ENCODE data around the gene ASB16.
A peak's percentile ranks its signal among the peaks of the same experiment; 100 is the strongest.

ASB16 gene

DNA sequence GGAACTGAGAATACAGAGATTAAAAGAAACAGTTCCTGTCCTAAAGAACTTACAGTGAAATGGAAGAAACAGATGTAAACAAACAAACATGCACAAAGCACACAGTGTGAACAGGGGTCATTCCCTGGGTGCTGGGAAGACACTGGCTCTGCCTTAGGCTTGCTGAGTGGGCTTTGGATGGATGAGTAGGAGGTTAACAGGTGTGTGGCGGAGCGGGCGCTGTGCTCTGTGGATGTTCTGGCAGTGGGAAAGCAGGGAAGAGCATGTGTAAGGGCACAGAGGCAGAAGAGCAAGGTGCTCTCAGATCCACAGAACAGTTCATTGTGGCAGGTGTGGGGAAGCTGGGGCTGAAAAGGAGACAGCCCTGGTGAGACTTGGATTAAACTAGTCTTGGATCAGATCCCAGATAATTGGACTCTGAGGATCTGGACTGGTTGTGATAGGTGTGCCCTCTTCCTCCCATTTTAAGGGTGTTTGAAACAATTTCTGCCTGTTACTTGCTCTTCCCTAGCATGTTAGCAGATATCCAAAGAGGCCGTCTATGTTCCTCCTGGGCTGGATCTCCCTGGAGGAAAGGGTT lies 20.7 kb upstream of the ASB16 start:
- POLR2A ChIA-PET (ENCODE audit: low non-redundant PET), result no interaction called here
- CTCF ChIA-PET, result interaction anchor here (0.6 to 1.4 kb wide), 6 partner anchors 12 to 224 kb away, joined by 3 to 7 read pairs (median 4); no protein-coding TSS in a partner anchor
- TF ChIP-seq CTCF (conservative IDR thresholded peaks at IDR 0.05; ENCODE audit: low read depth), result no peak
- DNase-seq (ENCODE audit: low spot score), result no peak
- peak overlapping the region; percentile 45 for H3K27ac ChIP-seq

DNA sequence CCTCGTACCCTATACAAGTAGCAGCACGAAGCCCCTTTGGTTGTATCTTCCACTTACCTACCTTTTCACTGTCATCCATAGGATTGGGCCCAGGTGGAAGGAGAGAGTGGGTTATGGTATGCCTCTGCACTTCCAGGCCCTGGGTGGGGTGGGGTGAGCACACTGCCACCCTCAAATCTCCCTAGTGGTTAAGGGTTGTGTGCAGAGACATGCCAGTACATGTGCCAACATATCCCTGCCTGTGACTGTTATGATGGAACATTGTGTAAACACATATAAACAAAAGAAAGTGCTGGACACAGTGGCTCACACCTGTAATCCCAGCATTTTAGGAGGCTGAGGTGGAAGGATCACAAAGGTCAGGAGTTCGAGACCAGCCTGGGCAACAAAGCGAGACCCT lies 17.6 kb upstream of the ASB16 start:
- ChIA-PET CTCF (interaction anchor here (0.6 kb wide), 1 partner anchor 29 kb away, joined by 3 read pairs; the partner anchor contains the start of gene HDAC5), POLR2A (ENCODE audit: low non-redundant PET) (no interaction called here)
- DNase-seq (ENCODE audit: low spot score), result peak; percentile 53
- H3K27ac ChIP-seq, result peak overlapping the region; percentile 64
- no peak for TF ChIP-seq CTCF (conservative IDR thresholded peaks at IDR 0.05; ENCODE audit: low read depth)

- no peak for DNase-seq (ENCODE audit: low spot score)
- TF ChIP-seq CTCF (conservative IDR thresholded peaks at IDR 0.05; ENCODE audit: low read depth), result no peak
- ChIA-PET CTCF (interaction anchor here (0.7 kb wide), 1 partner anchor 522 kb away, joined by 3 read pairs; no protein-coding TSS in a partner anchor), POLR2A (ENCODE audit: low non-redundant PET) (no interaction called here)
- peak overlapping the region; percentile 9; the same call in 1 of the 2 replicates for H3K27ac ChIP-seq
Observed at GRCh38 chr17:44155488-44155887, 15.0 kb upstream of the ASB16 start.

DNA sequence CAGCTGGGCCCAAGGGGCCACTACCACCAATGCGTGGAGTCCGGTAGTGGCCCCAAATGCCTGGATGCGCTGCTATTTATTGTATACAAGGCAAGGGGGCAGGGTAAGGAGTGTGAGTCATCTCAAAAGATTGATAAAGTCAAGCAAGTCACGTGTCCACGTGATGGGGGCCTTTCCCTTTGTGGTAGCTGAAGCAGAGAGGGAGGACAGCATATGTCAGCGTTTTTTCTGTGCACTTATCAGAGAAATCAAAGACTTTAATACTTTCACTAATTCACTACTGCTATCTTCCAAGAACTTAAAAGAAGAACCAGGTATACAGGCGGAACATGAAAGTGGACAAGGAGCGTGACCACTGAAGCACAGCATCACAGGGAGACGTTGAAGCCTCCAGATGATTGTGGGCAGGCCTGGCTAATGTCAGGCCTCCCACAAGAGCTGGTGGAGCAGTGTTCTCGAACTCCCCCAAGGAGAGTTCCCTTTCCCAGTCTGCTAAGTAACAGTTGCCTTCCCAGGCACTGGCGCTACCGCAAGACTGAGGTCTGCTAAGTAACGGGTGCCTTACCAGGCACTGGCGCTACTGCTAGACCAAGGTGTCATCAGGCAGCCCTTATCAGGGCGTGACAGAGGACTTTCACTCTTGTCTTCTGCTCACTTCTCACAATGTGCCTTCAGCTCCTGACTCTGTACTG lies 10.8 kb upstream of the ASB16 start:
- no peak for DNase-seq (ENCODE audit: low spot score)
- CTCF ChIA-PET, result interaction anchor here (0.6 kb wide), 1 partner anchor 186 kb away, joined by 3 read pairs; no protein-coding TSS in a partner anchor
- POLR2A ChIA-PET (ENCODE audit: low non-redundant PET), result no interaction called here
- H3K27ac ChIP-seq, result no peak overlapping the region
- TF ChIP-seq CTCF (conservative IDR thresholded peaks at IDR 0.05; ENCODE audit: low read depth), result no peak

DNA sequence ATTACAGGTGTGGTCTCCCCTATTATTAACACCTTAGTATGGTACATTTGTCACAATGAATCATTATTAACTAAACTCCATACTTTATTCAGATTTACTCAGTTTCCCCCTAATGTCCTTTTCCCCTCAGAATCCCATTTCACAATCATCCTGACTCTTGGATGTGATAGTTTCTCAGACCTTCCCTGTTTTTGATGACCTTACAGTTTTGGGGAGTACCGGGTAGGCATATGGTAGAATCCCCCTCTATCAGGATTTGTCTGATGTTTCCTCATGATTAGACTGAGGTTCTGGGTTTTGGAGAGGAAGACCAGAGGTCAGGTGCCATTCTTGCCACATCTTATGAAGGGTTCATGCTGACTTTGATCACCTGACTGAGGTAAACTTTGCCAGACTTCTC lies 6.0 kb upstream of the ASB16 start:
- CTCF ChIA-PET, result interaction anchor here (0.7 kb wide), 1 partner anchor 53 kb away, joined by 3 read pairs; no protein-coding TSS in a partner anchor
- no peak for DNase-seq (ENCODE audit: low spot score)
- POLR2A ChIA-PET (ENCODE audit: low non-redundant PET), result no interaction called here
- TF ChIP-seq CTCF (conservative IDR thresholded peaks at IDR 0.05; ENCODE audit: low read depth), result no peak
- no peak overlapping the region for H3K27ac ChIP-seq

DNA sequence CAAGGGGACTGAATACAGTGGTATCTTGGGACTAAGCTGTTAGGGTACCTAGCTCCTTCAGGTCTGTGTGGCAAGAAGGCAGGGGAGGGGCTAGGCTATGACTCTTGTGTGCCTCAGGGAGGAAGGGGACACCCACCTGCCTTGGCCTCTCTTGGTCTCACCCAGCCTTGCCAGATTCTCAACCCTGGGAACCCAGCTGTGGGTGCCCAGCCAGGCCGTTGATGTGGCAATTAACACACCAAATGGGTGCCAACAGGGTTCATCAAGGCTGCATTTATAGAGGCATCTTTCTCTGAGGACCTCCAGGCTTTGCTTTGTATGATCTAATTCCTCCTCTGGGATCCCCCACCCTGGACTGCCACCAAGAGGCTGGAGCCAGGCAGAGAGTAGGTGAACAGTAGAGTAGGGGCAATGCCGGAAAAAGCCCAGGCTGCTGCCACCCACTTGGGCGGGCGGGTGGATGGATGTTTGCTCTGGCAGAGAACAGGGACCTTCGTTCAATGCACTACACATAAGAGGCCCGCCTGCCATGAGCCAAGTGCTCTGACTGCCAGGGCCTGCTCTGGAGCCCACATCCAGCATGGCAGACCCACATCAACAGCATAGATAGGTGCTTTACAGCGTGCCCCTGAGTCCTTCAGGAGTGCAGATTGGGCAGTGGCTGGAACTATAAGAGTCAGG lies 3.2 kb upstream of the ASB16 start:
- TF ChIP-seq CTCF (conservative IDR thresholded peaks at IDR 0.05; ENCODE audit: low read depth), result no peak
- ChIA-PET CTCF (interaction anchor here (0.6 to 0.9 kb wide), 2 partner anchors 126 to 203 kb away, joined by 3 to 4 read pairs; no protein-coding TSS in a partner anchor), POLR2A (ENCODE audit: low non-redundant PET) (no interaction called here)
- peak overlapping the region; percentile 39 for H3K27ac ChIP-seq
- DNase-seq (ENCODE audit: low spot score), result no peak
